H1 (cell line): ENCODE data around the gene SPDYE1. TPM values are rescaled to one million over a fixed set of nuclear protein-coding genes. Genes with fewer than 3 reads are reported as not detected.

Source experiments
- ASH2L ChIP-seq: fragments of 200-600, 300-600 bp; sonication (generic); IDR thresholded peaks from one replicate; pipeline ENCODE4 v1.7.1; 2017; ENCODE audit warnings: low read length
- E2F6 ChIP-seq: IDR thresholded peaks from 2 replicates; pipeline ENCODE4 v1.6.1; 2012; ENCODE audit warnings: inconsistent platforms
- FOSL1 ChIP-seq: IDR thresholded peaks from 2 replicates; pipeline ENCODE4 v1.6.1; 2011; ENCODE audit warnings: mild to moderate bottlenecking, low read depth, low read length, moderate library complexity; ENCODE audit not compliant: insufficient read depth
- GABPA ChIP-seq: IDR thresholded peaks from 2 replicates; pipeline ENCODE4 v1.6.1; 2011; ENCODE audit warnings: mild to moderate bottlenecking, low read length, moderate library complexity, borderline replicate concordance; ENCODE audit not compliant: insufficient read depth
- JUN ChIP-seq: IDR thresholded peaks from 2 replicates; pipeline ENCODE4 v1.6.1; 2011; ENCODE audit warnings: low read depth, mild to moderate bottlenecking, improper control_type of control experiment, low read length
- JUND ChIP-seq: IDR thresholded peaks from 2 replicates; pipeline ENCODE4 v1.6.1; 2011; ENCODE audit warnings: mild to moderate bottlenecking, improper control_type of control experiment, low read length
- SAP30 ChIP-seq: fragments of 300-600 bp; sonication (generic); IDR thresholded peaks from 2 replicates; pipeline ENCODE4 v1.7.1; 2012; ENCODE audit warnings: low read length, moderate library complexity, mild to moderate bottlenecking, inconsistent platforms; ENCODE audit not compliant: insufficient read depth, insufficient replicate concordance
- USF2 ChIP-seq: IDR thresholded peaks from 2 replicates; pipeline ENCODE4 v1.6.1; 2011; ENCODE audit warnings: low read length, improper control_type of control experiment
- polyA plus RNA-seq, 7 experiments: library from polyadenylated mRNA; depleted of rRNA in 3 of 7; stranded (reverse) in 5 of 7; unstranded in 2 of 7; fragments of >200 nt in 5 of 7; fragments of 200-250 nt in 2 of 7; gene quantifications; 1 replicate in 5 of 7; 2 replicates in 1 of 7; 4 replicates in 1 of 7; pipeline versions ENCODE4 v1.2.1 to v1.2.3, GENCODE V29; 2011 to 2013; ENCODE audit warnings: missing spikeins in 2 of 7, mixed read lengths in 2 of 7
- total RNA-seq: library from RNA; stranded (reverse); fragmentation: NEBNext Ultra II Directional; extraction: Animal tissue kit (Norgen Biotek cat#: 25700); gene quantifications from 2 replicates; pipeline ENCODE4 v1.2.1, GENCODE V29; 2021

SPDYE1 gene
- total and polyA plus RNA-seq, 2 of the 8 experiments (the other 6 are each of a cell fraction or from before 2014, with no cell fraction given) = not detected

- TF ChIP-seq GABPA (peak; percentile 96), ASH2L (peak; percentile 67), FOSL1 (no peak), USF2 (no peak), SAP30 (peak; percentile 62), JUN (no peak), E2F6 (peak; percentile 91), JUND (no peak)
Measured at GRCh38 chr7:44044315-44045225, 46.9 kb downstream of the SPDYE1 start, which contains the start of gene DBNL (continued).
